MCF 10A (cell line): ENCODE results near the gene KPNA3. TPM values are rescaled to one million over a fixed set of nuclear protein-coding genes. Genes with fewer than 3 reads are reported as not detected.

ENCODE experiments used
- BruUV-seq: library from RNA; stranded (reverse); fragments of 400-500 nt; replicated peaks from 2 replicates; lab custom pipeline; 2021; lab: Mats Ljungman, UMichigan
- CTCF ChIA-PET: fragments of 300-600 bp; sonication (Branson Sonifier 250); formaldehyde crosslinking; extraction: SDS; loops from one replicate; lab custom pipeline; 2021; ENCODE audit warnings: antibody characterized with exemption, inconsistent platforms; lab: Yijun Ruan, JAX
- POLR2A ChIA-PET: fragments of 300-600, 350-650 bp; sonication (Branson Sonifier 250); formaldehyde crosslinking; extraction: SDS; loops from one replicate; lab custom pipeline; 2020; ENCODE audit warnings: antibody characterized with exemption, inconsistent platforms; lab: Yijun Ruan, JAX
- DNase-seq: peaks from one replicate; pipeline ENCODE4 v3.0.0-alpha.2; 2018; ENCODE audit not compliant: unreplicated experiment
- H3K27ac Mint-ChIP-seq: one replicate; pipeline ENCODE4 v1.8.0; 2022; ENCODE audit warnings: mild to moderate bottlenecking, low read depth, mixed read lengths; ENCODE audit not compliant: unreplicated experiment
- H3K27me3 Mint-ChIP-seq: one replicate; pipeline ENCODE4 v1.8.0; 2022; ENCODE audit warnings: mixed read lengths; ENCODE audit not compliant: insufficient read depth, unreplicated experiment
- H3K36me3 Mint-ChIP-seq: one replicate; pipeline ENCODE4 v1.8.0; 2022; ENCODE audit warnings: mild to moderate bottlenecking, moderate library complexity, mixed read lengths; ENCODE audit not compliant: insufficient read depth, unreplicated experiment
- H3K4me1 Mint-ChIP-seq: one replicate; pipeline ENCODE4 v1.8.0; 2022; ENCODE audit warnings: mixed read lengths; ENCODE audit not compliant: insufficient read depth, unreplicated experiment
- H3K4me3 Mint-ChIP-seq: one replicate; pipeline ENCODE4 v1.8.0; 2022; ENCODE audit warnings: mild to moderate bottlenecking, moderate library complexity, mixed read lengths; ENCODE audit not compliant: unreplicated experiment
- H3K9me3 Mint-ChIP-seq: one replicate; pipeline ENCODE4 v1.8.0; 2022; ENCODE audit warnings: mixed read lengths; ENCODE audit not compliant: unreplicated experiment
- CTCF ChIP-seq: fragments of 200-600 bp; IDR thresholded peaks from one replicate; pipeline ENCODE4 v1.8.0; 2022; ENCODE audit warnings: antibody characterized with exemption, mild to moderate bottlenecking; ENCODE audit not compliant: unreplicated experiment
- intact Hi-C: fragments of 100-400 bp; cut with micrococcal nuclease; formaldehyde crosslinking; loops from 2 replicates; pipeline ENCODE4 v1.14.1; 2022
- total RNA-seq: library from RNA; stranded (reverse); gene quantifications from 2 replicates; pipeline ENCODE4 v1.2.3, GENCODE V29; 2022

The KPNA3 gene
- total RNA-seq, 1 experiment from 2014 or later: 40.6 TPM

GRCh38 chr13:49786401-49787008, 6.0 kb downstream of the KPNA3 start:
- Mint-ChIP-seq H3K27ac (no peak overlapping the region), H3K9me3 (no peaks in the 10 kb centered on the region), H3K36me3 (peaks cover 5% of the 10 kb centered on the region), H3K4me3 (no peak overlapping the region), H3K4me1 (peaks cover 38% of the 10 kb centered on the region), H3K27me3 (no peaks in the 10 kb centered on the region)
- no peak for TF ChIP-seq CTCF
- CTCF ChIA-PET: interaction anchor here (0.6 kb wide), 1 partner anchor 109 kb away, joined by 3 read pairs; no protein-coding TSS in a partner anchor
- no peak for DNase-seq
- POLR2A ChIA-PET: interaction anchor here (0.8 to 1.2 kb wide), 3 partner anchors 36 to 150 kb away, joined by 3 to 4 read pairs (median 3); partner anchors contain the start of gene SPRYD7
- intact Hi-C loops: no loop called here
- no TSS peak for BruUV-seq

GRCh38 chr13:49784886-49785570, 7.5 kb downstream of the KPNA3 start:
- Mint-ChIP-seq H3K36me3 (peaks cover 5% of the 10 kb centered on the region), H3K4me3 (no peak overlapping the region), H3K4me1 (peaks cover 38% of the 10 kb centered on the region), H3K27ac (no peak overlapping the region), H3K27me3 (no peaks in the 10 kb centered on the region), H3K9me3 (no peaks in the 10 kb centered on the region)
- DNase-seq: no peak
- POLR2A ChIA-PET: interaction anchor here (0.7 to 1.2 kb wide), 3 partner anchors 8 to 34 kb away, joined by 3 to 4 read pairs (median 3); partner anchors contain the start of gene KPNA3
- no peak for TF ChIP-seq CTCF
- intact Hi-C loops: no loop called here
- no TSS peak for BruUV-seq
- CTCF ChIA-PET: interaction anchor here (0.7 kb wide), 1 partner anchor 22 kb away, joined by 3 read pairs; no protein-coding TSS in a partner anchor

- Mint-ChIP-seq H3K4me1 (peaks cover 35% of the 10 kb centered on the region), H3K36me3 (peaks cover 5% of the 10 kb centered on the region), H3K4me3 (no peak overlapping the region), H3K27me3 (no peaks in the 10 kb centered on the region), H3K27ac (no peak overlapping the region), H3K9me3 (no peaks in the 10 kb centered on the region)
- no peak for DNase-seq
- POLR2A ChIA-PET: interaction anchor here (0.9 kb wide), 2 partner anchors 9 to 47 kb away, joined by 3 to 5 read pairs; no protein-coding TSS in a partner anchor
- CTCF ChIA-PET: interaction anchor here (0.6 to 1.6 kb wide), 3 partner anchors 13 to 145 kb away, joined by 3 to 4 read pairs (median 3); no protein-coding TSS in a partner anchor
- intact Hi-C loops: no loop called here
- no TSS peak for BruUV-seq
- no peak for TF ChIP-seq CTCF
These were observed 8.6 kb downstream of the KPNA3 start for GRCh38 chr13:49783865-49784264.

- Mint-ChIP-seq H3K4me3 (no peak overlapping the region), H3K27me3 (no peaks in the 10 kb centered on the region), H3K4me1 (peaks cover 36% of the 10 kb centered on the region), H3K27ac (no peak overlapping the region), H3K9me3 (no peaks in the 10 kb centered on the region), H3K36me3 (peaks cover 5% of the 10 kb centered on the region)
- TF ChIP-seq CTCF: no peak
- DNase-seq: no peak
- POLR2A ChIA-PET: interaction anchor here (0.7 to 1.4 kb wide), 3 partner anchors 10 to 91 kb away, joined by 3 read pairs; partner anchors contain the start of gene EBPL
- intact Hi-C loops: no loop called here
- CTCF ChIA-PET: interaction anchor here (1.6 to 5.3 kb wide), 2 partner anchors 7 to 24 kb away, joined by 4 to 17 read pairs; no protein-coding TSS in a partner anchor
- BruUV-seq: no TSS peak
These were observed 9.7 kb downstream of the KPNA3 start for GRCh38 chr13:49782784-49783183.
